Activated CD8-positive, alpha-beta memory T cell treated with anti-CD3 and anti-CD28 coated beads, Interleukin-2, amount 10 ng/mL, durations not matched to agents 7 days and 5 days (primary cell): ENCODE measurements around the gene OR2T27. TPM values are rescaled to one million over a fixed set of nuclear protein-coding genes. Genes with fewer than 3 reads are reported as not detected.
A peak's percentile ranks its signal among the peaks of the same experiment; 100 is the strongest.

ENCODE experiments used
- ATAC-seq: fragments of 150-1000 bp; cut with Tn5 transposase; one replicate; pipeline ENCODE4 v1.10.0; 2021; ENCODE audit warnings: moderate library complexity
- CTCF ChIA-PET: fragments of 350-600 bp; sonication (Branson Sonifier 250); formaldehyde crosslinking; loops from one replicate; lab custom pipeline; 2021; ENCODE audit warnings: antibody characterized with exemption; lab: Charles Lee
- DNase-seq: peaks from one replicate; pipeline ENCODE4 v3.0.0-alpha.2; 2020
- H3K27ac Mint-ChIP-seq: one replicate; pipeline ENCODE4 v1.8.0; 2021; ENCODE audit warnings: mild to moderate bottlenecking, mixed read lengths
- H3K27me3 Mint-ChIP-seq: one replicate; pipeline ENCODE4 v1.8.0; 2021; ENCODE audit warnings: mixed read lengths
- H3K36me3 Mint-ChIP-seq: one replicate; pipeline ENCODE4 v1.8.0; 2021; ENCODE audit warnings: mild to moderate bottlenecking, mixed read lengths
- H3K4me1 Mint-ChIP-seq: one replicate; pipeline ENCODE4 v1.8.0; 2021; ENCODE audit warnings: mixed read lengths
- H3K4me3 Mint-ChIP-seq: one replicate; pipeline ENCODE4 v1.8.0; 2021; ENCODE audit warnings: mild to moderate bottlenecking, moderate library complexity, mixed read lengths
- H3K9me3 Mint-ChIP-seq: one replicate; pipeline ENCODE4 v1.8.0; 2022; ENCODE audit warnings: low read depth, mixed read lengths
- total RNA-seq, 2 experiments: library from RNA; stranded (reverse); gene quantifications; one replicate each; pipeline ENCODE4 v1.2.3, GENCODE V29; 2021

The OR2T27 gene
- total RNA-seq, 2 experiments from 2014 or later = not detected

DNA sequence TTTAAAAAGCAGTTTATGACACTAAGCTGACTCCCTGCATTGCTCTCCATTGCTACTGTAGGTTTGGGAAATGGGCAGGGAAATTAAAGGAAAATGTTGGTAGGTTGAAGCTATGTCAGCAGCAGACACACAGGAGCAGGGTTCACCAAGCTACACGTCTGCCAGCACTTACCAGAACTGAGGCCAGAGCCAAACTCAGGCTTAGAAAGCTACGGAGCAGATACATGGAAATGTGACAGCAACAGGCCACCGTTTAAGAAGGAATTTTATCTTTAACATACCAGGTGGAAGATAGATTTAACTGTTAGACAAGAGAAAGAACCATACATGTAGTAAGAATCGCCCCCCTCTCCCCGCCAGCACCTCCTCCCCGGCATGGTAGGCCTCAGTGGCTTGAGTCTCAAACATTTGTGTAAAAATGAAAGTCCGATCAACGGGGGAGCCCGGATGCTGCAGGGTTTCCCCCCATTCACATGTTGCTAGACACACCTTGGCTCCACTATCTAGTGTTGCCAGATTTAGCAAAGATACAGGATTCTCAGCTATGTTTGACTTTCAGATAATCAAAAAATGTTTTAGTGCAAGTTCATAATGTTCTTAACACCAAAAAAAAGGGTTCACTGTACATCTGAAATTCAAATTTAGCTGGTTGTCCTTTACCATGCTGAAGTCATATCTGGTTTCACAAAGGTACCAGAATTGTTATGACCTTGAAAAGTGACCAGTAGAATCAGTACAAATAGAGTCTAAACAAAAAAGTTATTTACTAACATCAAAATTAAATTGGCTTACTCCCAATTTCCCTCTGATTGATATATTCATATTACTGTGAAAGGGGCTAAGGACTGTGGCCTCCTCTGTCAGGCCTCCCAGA lies 27.1 kb downstream of the OR2T27 start:
- H3K4me1 Mint-ChIP-seq = no peaks in the 10 kb centered on the region

DNA sequence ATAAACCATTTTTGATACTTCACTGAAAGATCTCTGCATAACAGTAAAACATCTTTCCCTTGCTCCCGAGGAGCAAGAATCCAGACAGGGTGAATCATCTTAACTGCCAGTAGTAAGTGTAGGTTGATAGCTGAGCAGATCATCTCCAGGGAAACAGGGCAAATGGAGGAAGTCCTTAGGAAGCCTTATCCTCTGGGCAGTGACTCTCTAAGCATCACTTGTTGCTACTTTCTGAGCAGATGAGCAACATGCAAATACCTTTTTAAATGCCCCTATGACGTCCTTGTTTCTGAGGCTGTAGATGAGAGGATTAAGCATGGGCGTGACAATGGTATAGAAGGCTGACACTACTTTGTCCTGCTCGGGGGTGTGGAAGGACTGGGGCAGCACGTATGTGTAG lies 29.4 kb downstream of the OR2T27 start:
- no peak for DNase-seq
- H3K36me3 Mint-ChIP-seq = no peaks in the 10 kb centered on the region
- CTCF ChIA-PET = no interaction called here
- H3K9me3 Mint-ChIP-seq = no peaks in the 10 kb centered on the region
- no peaks in the 10 kb centered on the region for H3K4me1 Mint-ChIP-seq
- no peak for ATAC-seq
- H3K4me3 Mint-ChIP-seq = no peak overlapping the region
- H3K27ac Mint-ChIP-seq = no peak overlapping the region
- no peaks in the 10 kb centered on the region for H3K27me3 Mint-ChIP-seq

More for the DNA sequence above, 27.1 kb downstream of the OR2T27 start:
- H3K27me3 Mint-ChIP-seq = no peaks in the 10 kb centered on the region
- no peak for DNase-seq
- H3K27ac Mint-ChIP-seq = no peak overlapping the region
- no peak for ATAC-seq
- H3K4me3 Mint-ChIP-seq = no peak overlapping the region
- CTCF ChIA-PET = no interaction called here
- H3K9me3 Mint-ChIP-seq = no peaks in the 10 kb centered on the region
- no peaks in the 10 kb centered on the region for H3K36me3 Mint-ChIP-seq

DNA sequence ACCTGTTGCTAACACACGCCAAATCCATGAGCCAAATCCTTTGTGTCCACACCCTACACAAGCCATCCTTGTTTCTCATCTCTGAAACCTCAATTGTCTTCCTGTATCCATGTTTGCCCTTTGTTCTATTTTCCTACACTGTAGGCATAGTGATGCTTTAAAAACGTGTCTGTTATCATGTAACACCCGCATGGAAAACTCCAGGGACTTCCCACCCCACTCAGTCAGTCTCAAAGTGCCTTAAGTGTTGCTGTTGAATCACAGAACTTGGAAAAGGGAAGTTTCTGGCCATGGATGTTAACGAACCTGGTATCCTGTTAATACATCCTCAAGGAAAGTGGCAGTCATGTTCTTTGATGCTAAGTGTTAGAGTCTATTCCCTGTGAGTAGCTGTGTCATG lies 30.2 kb downstream of the OR2T27 start:
- no peak for ATAC-seq
- H3K4me3 Mint-ChIP-seq = no peak overlapping the region
- no peaks in the 10 kb centered on the region for H3K9me3 Mint-ChIP-seq
- H3K27me3 Mint-ChIP-seq = no peaks in the 10 kb centered on the region
- CTCF ChIA-PET = no interaction called here
- no peak overlapping the region for H3K27ac Mint-ChIP-seq
- no peaks in the 10 kb centered on the region for H3K36me3 Mint-ChIP-seq
- H3K4me1 Mint-ChIP-seq = no peaks in the 10 kb centered on the region
- no peak for DNase-seq

DNA sequence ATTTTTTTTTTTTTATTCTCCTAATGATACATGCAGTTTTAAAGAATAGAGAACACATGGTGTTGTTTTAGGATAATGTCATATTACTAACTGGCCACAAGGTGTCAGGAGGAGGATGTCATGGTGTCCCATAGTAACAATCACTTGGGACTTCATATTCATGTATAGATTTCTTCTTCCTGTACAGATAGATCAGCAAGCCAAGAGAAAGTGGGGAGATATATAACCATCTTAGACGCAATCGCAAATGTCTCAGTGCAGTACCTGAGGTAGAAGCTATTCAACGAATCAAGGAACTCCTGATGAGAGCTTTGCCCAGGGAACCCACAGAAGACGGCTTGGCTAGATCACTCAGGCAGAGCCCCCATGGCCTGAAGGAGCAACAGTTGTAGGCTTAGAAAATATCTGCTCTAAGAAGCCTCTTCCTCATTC lies 32.7 kb downstream of the OR2T27 start:
- Mint-ChIP-seq H3K36me3 (no peaks in the 10 kb centered on the region), H3K4me3 (no peak overlapping the region), H3K27me3 (no peaks in the 10 kb centered on the region), H3K27ac (no peak overlapping the region), H3K4me1 (no peaks in the 10 kb centered on the region), H3K9me3 (no peaks in the 10 kb centered on the region)
- ATAC-seq (no peak), DNase-seq (no peak)
- CTCF ChIA-PET = interaction anchor here (1.2 to 2.2 kb wide), 2 partner anchors 13 to 185 kb away, joined by 3 to 6 read pairs; no protein-coding TSS in a partner anchor

DNA sequence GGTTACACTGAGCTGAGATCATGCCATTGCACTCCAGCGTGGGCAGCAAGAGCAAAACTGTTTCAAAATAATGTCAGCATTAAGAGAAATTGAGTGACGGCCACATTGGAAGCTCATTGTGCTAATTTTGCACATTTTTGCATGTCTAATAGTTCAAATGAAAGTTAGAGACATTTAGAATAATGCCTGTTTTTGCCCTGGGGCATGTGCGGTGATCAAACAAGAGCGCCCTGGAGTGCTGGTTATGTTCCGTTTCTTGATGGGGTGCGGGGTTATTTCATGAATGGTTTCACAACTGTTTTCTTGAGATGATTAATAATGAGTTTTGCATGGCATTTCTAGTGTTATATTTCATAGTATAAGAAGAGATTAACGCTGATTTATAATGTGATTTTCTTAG lies 33.6 kb downstream of the OR2T27 start:
- Mint-ChIP-seq H3K4me1 (no peaks in the 10 kb centered on the region), H3K27ac (no peak overlapping the region), H3K9me3 (no peaks in the 10 kb centered on the region), H3K36me3 (no peaks in the 10 kb centered on the region), H3K4me3 (no peak overlapping the region), H3K27me3 (no peaks in the 10 kb centered on the region)
- CTCF ChIA-PET = interaction anchor here (1.2 to 2.2 kb wide), 2 partner anchors 12 to 186 kb away, joined by 3 to 6 read pairs; no protein-coding TSS in a partner anchor
- ATAC-seq (no peak), DNase-seq (no peak)

DNA sequence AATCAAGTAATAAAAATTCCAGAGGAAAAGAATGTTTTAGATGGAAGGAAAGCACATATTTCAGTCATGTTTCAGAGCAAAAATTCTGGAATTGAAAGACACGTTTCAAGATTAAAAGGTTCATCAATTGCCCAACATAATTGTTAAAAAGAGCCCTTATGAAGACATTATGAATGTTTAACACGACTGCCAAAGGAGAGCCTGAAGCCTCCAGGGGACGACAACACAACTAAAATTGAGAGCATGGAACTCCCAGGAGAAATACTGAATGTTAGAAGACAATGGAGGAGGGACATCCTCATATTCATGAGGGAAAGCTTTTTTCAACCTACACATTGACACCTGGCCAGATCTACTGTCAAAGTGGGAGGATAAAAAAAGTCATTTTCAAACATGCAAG lies 36.5 kb downstream of the OR2T27 start:
- Mint-ChIP-seq H3K36me3 (no peaks in the 10 kb centered on the region), H3K4me1 (no peaks in the 10 kb centered on the region), H3K4me3 (no peak overlapping the region), H3K27me3 (no peaks in the 10 kb centered on the region), H3K27ac (no peak overlapping the region), H3K9me3 (no peaks in the 10 kb centered on the region)
- DNase-seq = peak; percentile 43
- no peak for ATAC-seq
- CTCF ChIA-PET = no interaction called here

DNA sequence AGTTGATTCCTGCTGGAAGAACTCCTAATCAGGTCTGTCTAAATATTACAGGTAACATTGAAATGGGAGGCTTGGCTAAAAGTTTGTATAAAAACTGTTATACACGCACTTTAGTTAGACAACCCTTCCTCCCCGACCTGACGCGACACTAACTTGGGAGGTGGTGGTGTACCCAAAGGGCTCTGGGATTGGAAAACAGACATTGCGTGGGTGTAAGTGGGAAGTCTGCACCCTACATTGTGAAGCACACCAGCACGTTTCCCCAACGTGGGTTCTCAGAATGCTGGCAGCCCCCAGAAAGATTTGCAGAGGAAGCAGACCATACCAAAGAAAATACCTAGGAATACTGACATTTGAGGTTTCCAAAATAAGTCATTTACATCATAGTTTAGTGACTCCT lies 37.2 kb downstream of the OR2T27 start:
- Mint-ChIP-seq H3K27me3 (no peaks in the 10 kb centered on the region), H3K4me3 (no peak overlapping the region), H3K36me3 (no peaks in the 10 kb centered on the region), H3K27ac (no peak overlapping the region), H3K9me3 (no peaks in the 10 kb centered on the region), H3K4me1 (no peaks in the 10 kb centered on the region)
- ATAC-seq (no peak), DNase-seq (no peak)
- CTCF ChIA-PET = no interaction called here

DNA sequence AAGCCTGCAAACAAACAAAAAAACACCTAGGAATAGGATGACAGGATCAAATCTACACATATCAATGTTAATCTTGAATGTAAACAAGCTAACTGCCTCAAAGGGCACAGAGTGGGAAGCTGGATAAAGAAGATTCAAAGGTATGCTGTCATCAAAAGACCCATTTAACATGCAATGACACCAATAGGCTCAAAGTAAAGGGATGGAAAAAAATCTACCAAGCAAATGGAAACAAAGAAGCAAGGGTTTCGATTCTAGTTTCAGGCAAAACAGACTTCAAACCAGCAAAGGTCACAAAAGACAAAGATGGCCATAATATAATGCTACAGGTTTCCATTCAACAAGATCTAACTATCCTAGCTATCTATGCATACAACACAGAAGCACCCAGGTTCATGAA lies 41.6 kb downstream of the OR2T27 start:
- H3K27ac Mint-ChIP-seq = no peak overlapping the region
- DNase-seq (no peak), ATAC-seq (no peak)
- no peak overlapping the region for H3K4me3 Mint-ChIP-seq
- H3K36me3 Mint-ChIP-seq = no peaks in the 10 kb centered on the region
- no peaks in the 10 kb centered on the region for H3K9me3 Mint-ChIP-seq
- H3K4me1 Mint-ChIP-seq = no peaks in the 10 kb centered on the region
- CTCF ChIA-PET = no interaction called here
- H3K27me3 Mint-ChIP-seq = no peaks in the 10 kb centered on the region

DNA sequence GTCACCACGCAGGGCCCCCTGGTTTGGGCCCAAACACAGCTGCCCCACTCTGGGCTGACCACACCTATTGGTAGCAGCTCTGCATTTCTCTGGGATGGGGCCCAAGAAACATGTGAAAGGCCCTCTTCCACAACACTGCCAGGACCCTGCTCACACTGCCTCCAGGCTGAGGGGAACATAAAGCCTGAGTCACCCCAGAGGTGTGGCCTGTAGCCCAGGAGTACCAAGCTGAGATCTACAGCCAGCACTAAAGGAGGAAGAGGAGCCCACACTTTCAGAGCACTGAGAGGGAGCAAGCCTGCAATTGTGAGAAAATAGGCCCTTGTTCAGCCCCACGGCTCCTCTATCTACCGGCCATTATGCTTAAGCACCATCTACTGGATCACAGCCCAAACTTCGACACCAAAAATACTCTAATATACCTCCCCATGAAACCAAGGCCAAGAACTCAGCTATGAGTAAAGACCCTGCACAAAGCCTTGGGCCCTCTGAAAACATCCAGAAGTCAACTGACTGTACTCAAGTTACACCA lies 43.4 kb downstream of the OR2T27 start:
- CTCF ChIA-PET = no interaction called here
- Mint-ChIP-seq H3K27ac (no peak overlapping the region), H3K27me3 (peaks cover 3% of the 10 kb centered on the region), H3K4me3 (no peak overlapping the region), H3K4me1 (no peaks in the 10 kb centered on the region), H3K9me3 (no peaks in the 10 kb centered on the region), H3K36me3 (no peaks in the 10 kb centered on the region)
- ATAC-seq = no peak
- DNase-seq = no peak

DNA sequence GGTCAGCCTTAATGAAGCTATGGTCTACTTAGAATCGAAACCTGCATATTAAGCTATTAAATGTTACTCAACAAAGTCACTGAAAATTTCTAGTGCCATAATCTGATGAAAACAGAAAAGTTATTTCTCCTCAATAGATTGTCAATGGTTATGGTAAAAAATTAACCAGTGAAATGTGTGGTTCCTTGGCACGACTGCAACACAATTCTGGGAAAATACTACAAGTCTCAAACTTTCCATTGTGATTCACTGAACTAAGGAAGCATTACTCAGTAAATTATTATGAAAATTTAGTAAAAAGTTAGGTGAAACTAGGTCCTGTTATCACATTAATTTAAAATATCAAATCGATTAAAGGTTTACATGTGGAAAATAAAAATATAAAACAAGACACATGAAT lies 45.0 kb downstream of the OR2T27 start:
- CTCF ChIA-PET = interaction anchor here (0.7 kb wide), 1 partner anchor 12 kb away, joined by 3 read pairs; no protein-coding TSS in a partner anchor
- ATAC-seq = no peak
- peaks cover 3% of the 10 kb centered on the region for H3K27me3 Mint-ChIP-seq

More for the DNA sequence above, 45.0 kb downstream of the OR2T27 start:
- no peak overlapping the region for H3K27ac Mint-ChIP-seq
- no peaks in the 10 kb centered on the region for H3K4me1 Mint-ChIP-seq
- H3K4me3 Mint-ChIP-seq = no peak overlapping the region
- no peaks in the 10 kb centered on the region for H3K9me3 Mint-ChIP-seq
- H3K36me3 Mint-ChIP-seq = no peaks in the 10 kb centered on the region
- DNase-seq = no peak

Other genes starting within 250 kb of the OR2T27 start
- gene OR2T2, start 209.9 kb downstream of the OR2T27 start, total RNA-seq = not detected
- gene OR2T3, start 182.2 kb downstream of the OR2T27 start, total RNA-seq = not detected
- not detected for gene OR2T5, start 166.9 kb downstream of the OR2T27 start, total RNA-seq
- not detected for gene OR2G6, start 147.5 kb downstream of the OR2T27 start, total RNA-seq
- not detected for gene OR2T29, start 92.8 kb downstream of the OR2T27 start, total RNA-seq
- gene OR2T34, start 80.8 kb downstream of the OR2T27 start, total RNA-seq = not detected
- gene OR2T10, start 57.8 kb downstream of the OR2T27 start, total RNA-seq = not detected
- not detected for gene OR2T11, start 20.4 kb downstream of the OR2T27 start, total RNA-seq
- not detected for gene OR2T35, start 10.2 kb downstream of the OR2T27 start, total RNA-seq
- not detected for gene OR14I1, start 47.2 kb upstream of the OR2T27 start, total RNA-seq
- gene LYPD8, start 100.2 kb upstream of the OR2T27 start, total RNA-seq = not detected
- gene SH3BP5L, start 170.4 kb upstream of the OR2T27 start, total RNA-seq = 10 to 100 TPM; 27.4 to 27.9 TPM
- gene ZNF672, start 182.7 kb upstream of the OR2T27 start, total RNA-seq = 10 to 100 TPM; 53.8 to 72.3 TPM
- gene ZNF692, start 203.6 kb upstream of the OR2T27 start, total RNA-seq = 10 to 100 TPM; 70.5 to 74.9 TPM